GM20000 (cell line): ENCODE results near the gene MUC20.
"Not testable (repeated sequence)": the region's sequence is repeated elsewhere in the genome, so short reads cannot be mapped to it uniquely, and the experiment has no call there.

ENCODE experiments used
- DNase-seq: peaks from one replicate; pipeline ENCODE4 v3.0.0; 2012; ENCODE audit warnings: low spot score
- TF ChIP-seq, protein P1 (sequence below): IDR thresholded peaks from 2 replicates; pipeline ENCODE4 v1.5.1; 2012; ENCODE audit warnings: mild to moderate bottlenecking, control low read depth; ENCODE audit errors: extremely low read depth, missing control alignments

Gene MUC20

DNA sequence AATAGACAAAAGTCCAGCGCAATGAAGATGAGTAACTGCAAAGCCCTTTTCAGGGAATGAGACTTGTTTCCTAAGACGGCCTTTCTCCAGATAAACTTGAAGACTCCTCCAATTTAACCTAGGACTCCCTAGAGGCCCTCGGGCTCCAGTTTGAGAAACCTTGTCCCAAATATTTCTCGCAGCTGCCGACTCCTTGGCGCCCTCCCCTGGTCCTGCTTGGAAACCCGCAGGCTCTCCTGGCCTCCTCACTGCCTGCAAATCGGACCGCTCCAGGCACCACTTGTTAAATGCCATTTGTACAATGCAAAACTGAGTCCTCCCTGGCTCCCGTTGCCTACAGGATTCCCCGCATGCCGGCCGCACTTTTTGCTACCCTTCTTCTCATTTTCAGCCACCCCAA lies 54.1 kb downstream of the MUC20 start:
- DNase-seq, result no peak

DNA sequence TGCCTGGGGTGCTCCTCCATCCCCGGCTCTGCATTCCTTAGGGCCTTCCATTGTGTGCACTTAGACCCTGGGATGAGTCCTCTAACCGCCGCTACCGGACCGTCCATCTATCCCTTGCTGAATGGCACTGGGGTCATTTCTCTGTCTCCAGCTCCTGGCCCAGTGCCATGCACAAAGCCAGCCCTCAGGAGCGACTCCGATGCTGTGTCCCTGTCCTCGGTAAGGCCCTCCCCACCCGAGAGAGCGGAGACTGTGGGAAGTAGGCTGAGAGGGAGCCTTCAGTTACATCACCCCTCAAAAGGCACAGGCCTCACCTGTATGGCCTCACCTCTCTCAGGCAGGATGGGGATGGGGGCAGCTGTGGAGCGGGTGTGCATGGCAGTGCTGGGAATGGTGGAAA lies 57.2 kb downstream of the MUC20 start:
- TF ChIP-seq, protein P1, sequence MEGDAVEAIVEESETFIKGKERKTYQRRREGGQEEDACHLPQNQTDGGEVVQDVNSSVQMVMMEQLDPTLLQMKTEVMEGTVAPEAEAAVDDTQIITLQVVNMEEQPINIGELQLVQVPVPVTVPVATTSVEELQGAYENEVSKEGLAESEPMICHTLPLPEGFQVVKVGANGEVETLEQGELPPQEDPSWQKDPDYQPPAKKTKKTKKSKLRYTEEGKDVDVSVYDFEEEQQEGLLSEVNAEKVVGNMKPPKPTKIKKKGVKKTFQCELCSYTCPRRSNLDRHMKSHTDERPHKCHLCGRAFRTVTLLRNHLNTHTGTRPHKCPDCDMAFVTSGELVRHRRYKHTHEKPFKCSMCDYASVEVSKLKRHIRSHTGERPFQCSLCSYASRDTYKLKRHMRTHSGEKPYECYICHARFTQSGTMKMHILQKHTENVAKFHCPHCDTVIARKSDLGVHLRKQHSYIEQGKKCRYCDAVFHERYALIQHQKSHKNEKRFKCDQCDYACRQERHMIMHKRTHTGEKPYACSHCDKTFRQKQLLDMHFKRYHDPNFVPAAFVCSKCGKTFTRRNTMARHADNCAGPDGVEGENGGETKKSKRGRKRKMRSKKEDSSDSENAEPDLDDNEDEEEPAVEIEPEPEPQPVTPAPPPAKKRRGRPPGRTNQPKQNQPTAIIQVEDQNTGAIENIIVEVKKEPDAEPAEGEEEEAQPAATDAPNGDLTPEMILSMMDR, result no peak
- DNase-seq, result no peak

More for the DNA sequence above, 54.1 kb downstream of the MUC20 start:
- TF ChIP-seq, protein P1, result peak; percentile 35

DNA sequence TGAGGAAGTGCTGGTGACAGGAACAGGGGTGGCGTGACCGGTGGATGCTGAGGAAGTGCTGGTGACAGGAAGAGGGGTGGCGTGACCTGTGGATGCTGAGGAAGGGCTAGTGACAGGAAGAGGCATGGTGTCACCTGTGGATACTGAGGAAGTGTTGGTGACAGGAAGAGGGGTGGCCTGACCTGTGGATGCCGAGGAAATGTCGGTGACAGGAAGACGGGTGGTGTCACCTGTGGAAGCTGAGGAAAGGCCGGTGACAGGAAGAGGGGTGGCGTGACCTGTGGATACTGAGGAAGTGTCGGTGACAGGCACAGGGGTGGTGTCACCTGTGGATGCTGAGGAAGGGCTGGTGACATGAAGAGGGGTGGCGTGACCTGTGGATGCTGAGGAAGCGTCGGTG lies 60.5 kb downstream of the MUC20 start:
- DNase-seq, result not testable (repeated sequence)
